Measurements from ENCODE around the gene ATP8B4.
"Not testable (repeated sequence)": the region's sequence is repeated elsewhere in the genome, so short reads cannot be mapped to it uniquely, and the experiment has no call there.

Gene ATP8B4

DNA sequence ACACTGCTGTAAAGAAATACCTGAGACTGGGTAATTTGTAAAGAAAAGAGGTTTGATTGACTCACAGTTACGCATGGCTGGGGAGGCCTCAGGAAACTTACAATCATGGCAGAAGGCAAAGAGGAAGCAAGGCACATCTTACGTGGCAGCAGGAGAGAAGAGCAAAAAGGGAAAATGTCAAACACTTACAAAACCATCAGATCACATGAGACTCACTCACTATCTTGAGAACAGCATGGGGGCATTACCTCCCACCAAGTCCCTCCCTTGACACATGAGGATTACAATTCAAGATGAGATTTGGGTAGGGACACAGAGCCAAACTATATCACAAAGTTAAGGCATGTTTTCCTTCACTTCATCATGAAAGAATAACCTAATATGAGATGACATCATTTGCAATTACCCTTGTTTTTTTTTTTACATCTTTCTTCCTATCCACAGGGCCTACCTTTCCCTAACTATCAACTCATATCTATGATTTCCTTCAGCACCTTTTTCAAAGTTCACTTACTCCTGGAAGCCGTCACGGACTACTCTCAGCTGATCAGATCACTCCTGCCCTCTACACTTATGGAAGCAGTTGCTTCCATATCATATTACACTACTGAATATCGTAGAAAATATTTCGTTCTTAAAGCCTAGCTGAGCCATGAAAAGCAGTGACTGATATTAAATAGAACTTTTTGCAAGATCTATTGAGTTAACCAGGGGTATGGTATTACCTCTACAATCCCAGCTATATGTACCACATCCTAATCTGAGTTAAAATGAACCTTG is 25.5 kb upstream of the ATP8B4 start:
- ATAC-seq, result no peak
- peaks cover 17% of the 10 kb centered on the region for H3K4me1 Mint-ChIP-seq
- H3K27ac Mint-ChIP-seq, result no peak overlapping the region
- no peak overlapping the region for H3K4me3 Mint-ChIP-seq
- no peaks in the 10 kb centered on the region for H3K27me3 Mint-ChIP-seq
- H3K9me3 Mint-ChIP-seq, result peaks cover 4% of the 10 kb centered on the region
- H3K36me3 Mint-ChIP-seq, result no peaks in the 10 kb centered on the region

GRCh38 chr15:50143255-50143860 is 24.3 kb upstream of the ATP8B4 start:
- no peak for ATAC-seq
- no peak overlapping the region for H3K27ac Mint-ChIP-seq
- H3K36me3 Mint-ChIP-seq, result no peaks in the 10 kb centered on the region
- no peaks in the 10 kb centered on the region for H3K27me3 Mint-ChIP-seq
- no peak overlapping the region for H3K4me3 Mint-ChIP-seq
- H3K9me3 Mint-ChIP-seq, result peaks cover 4% of the 10 kb centered on the region
- H3K4me1 Mint-ChIP-seq, result peaks cover 17% of the 10 kb centered on the region

GRCh38 chr15:50141856-50142255 is 22.8 kb upstream of the ATP8B4 start:
- Mint-ChIP-seq H3K9me3 (peaks cover 4% of the 10 kb centered on the region), H3K4me1 (peaks cover 22% of the 10 kb centered on the region), H3K27me3 (no peaks in the 10 kb centered on the region), H3K4me3 (no peak overlapping the region), H3K27ac (no peak overlapping the region), H3K36me3 (no peaks in the 10 kb centered on the region)
- no peak for ATAC-seq

DNA sequence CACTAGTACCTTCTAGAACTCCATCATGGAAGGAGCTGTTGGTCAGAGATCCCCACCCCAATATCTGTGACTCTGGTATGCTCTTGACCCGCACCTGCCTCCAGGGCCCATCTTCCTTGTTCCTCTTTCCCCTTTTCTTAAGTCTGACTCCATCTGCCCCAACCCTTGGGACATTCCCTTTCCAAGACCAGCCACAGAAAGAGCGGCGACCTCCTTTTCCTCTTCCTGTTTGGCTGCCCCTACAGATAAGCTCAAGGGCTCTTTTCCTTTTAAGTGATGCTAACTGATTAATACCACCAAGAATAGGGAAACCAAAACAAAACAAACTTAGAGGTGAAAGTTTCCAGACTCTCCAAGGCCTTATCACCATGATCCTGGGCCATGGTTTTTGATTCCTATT is 21.9 kb upstream of the ATP8B4 start:
- H3K27me3 Mint-ChIP-seq, result no peaks in the 10 kb centered on the region
- no peak for ATAC-seq
- H3K4me1 Mint-ChIP-seq, result peaks cover 29% of the 10 kb centered on the region
- H3K9me3 Mint-ChIP-seq, result peaks cover 4% of the 10 kb centered on the region
- peak overlapping the region; percentile 53 for H3K27ac Mint-ChIP-seq
- H3K36me3 Mint-ChIP-seq, result no peaks in the 10 kb centered on the region
- no peak overlapping the region for H3K4me3 Mint-ChIP-seq

DNA sequence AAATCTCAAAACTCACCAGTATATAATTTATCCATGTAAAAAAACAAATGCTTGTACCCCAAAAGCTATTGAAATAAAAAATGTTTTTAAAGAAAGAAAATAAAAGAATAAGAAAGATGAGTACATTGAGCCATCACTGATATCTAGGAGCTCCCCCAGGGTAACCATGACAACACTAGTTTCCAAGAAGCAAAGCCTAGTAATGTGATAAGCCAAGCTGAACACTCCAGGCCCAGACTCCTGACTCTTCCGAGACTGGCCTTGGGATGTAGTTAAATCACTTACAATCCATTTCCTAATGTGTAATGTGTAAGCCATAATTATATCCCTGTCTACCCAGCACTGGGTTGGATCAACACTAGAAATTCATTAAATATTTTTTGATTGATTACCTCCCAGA is 21.1 kb upstream of the ATP8B4 start:
- Mint-ChIP-seq H3K9me3 (peaks cover 4% of the 10 kb centered on the region), H3K36me3 (no peaks in the 10 kb centered on the region), H3K4me3 (no peak overlapping the region), H3K27me3 (no peaks in the 10 kb centered on the region), H3K27ac (no peak overlapping the region), H3K4me1 (peaks cover 32% of the 10 kb centered on the region)
- ATAC-seq, result no peak

DNA sequence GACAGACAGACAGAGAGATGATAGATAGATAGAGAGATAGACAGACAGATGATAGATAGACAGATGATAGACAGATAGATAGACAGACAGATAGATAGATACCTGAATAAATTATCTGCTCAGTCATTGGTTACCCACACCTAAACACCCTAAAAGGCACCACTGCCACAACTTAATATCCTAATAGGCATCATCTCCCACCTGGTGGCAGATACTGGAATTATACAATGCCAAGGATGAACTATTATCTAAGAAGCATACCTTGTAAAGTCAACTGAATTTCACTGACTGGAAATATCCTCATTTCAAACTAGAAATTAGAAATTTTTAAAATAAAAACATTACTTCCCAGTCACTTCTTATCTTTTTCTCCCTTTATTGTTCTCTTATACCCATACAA is 19.4 kb upstream of the ATP8B4 start:
- H3K36me3 Mint-ChIP-seq, result no peaks in the 10 kb centered on the region
- H3K4me1 Mint-ChIP-seq, result peaks cover 30% of the 10 kb centered on the region
- no peak overlapping the region for H3K27ac Mint-ChIP-seq

DNA sequence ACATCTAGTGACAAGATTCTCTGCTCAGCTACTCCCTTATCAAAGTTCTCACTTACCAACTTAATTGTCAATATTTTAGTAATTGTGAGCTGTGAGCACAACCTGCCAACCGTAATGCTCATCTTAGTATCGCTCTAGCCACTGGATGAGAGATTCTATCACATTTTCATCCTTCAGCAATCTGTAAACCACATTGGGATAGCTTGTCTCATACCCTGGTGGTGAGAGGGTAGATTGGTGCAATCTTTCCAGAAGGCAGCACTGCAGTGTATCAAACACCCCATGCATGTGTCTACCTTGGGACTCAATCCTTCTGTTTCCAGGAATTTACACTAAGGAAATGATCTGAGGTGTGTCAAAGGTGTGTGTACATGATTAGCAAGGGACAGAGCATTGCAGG is 18.9 kb upstream of the ATP8B4 start:
- peaks cover 30% of the 10 kb centered on the region for H3K4me1 Mint-ChIP-seq
- peak overlapping the region; percentile 65 for H3K27ac Mint-ChIP-seq
- ATAC-seq, result no peak
- no peak overlapping the region for H3K4me3 Mint-ChIP-seq
- no peaks in the 10 kb centered on the region for H3K36me3 Mint-ChIP-seq
- H3K27me3 Mint-ChIP-seq, result no peaks in the 10 kb centered on the region
- no peaks in the 10 kb centered on the region for H3K9me3 Mint-ChIP-seq

More for the DNA sequence above, 19.4 kb upstream of the ATP8B4 start:
- Mint-ChIP-seq H3K27me3 (no peaks in the 10 kb centered on the region), H3K9me3 (no peaks in the 10 kb centered on the region), H3K4me3 (no peak overlapping the region)
- ATAC-seq, result no peak

GRCh38 chr15:50137330-50137761 is 18.3 kb upstream of the ATP8B4 start:
- Mint-ChIP-seq H3K36me3 (no peaks in the 10 kb centered on the region), H3K9me3 (no peaks in the 10 kb centered on the region), H3K27ac (peak overlapping the region; percentile 65), H3K4me3 (no peak overlapping the region), H3K27me3 (no peaks in the 10 kb centered on the region), H3K4me1 (peaks cover 30% of the 10 kb centered on the region)
- peak; percentile 42 for ATAC-seq

DNA sequence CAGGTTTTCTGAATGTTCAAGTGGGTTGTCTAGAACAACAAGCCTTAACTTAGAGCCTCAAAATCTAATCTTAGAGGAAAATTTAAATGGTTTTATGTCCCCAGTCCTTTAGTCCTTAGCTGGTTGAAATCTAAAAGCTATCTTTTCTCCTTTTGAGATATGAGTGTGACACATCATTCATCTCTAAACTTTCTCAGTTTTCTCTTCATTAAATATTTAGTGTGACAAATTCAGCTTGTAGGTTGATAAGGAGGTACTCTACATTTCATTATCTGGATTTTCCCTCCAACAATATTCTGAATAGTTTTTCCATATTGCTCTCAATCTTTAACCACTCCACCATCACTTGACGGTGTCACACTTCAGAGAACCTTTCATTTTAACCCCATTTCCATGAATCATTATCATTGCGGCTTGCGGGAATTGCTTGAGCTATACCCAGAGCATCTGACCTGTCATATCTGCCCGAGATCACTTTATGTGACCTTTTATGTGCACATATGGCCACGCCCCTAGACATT is 16.1 kb upstream of the ATP8B4 start:
- Mint-ChIP-seq H3K9me3 (peaks cover 4% of the 10 kb centered on the region), H3K27ac (peak overlapping the region; percentile 91), H3K4me3 (no peak overlapping the region), H3K27me3 (no peaks in the 10 kb centered on the region), H3K36me3 (no peaks in the 10 kb centered on the region), H3K4me1 (peaks cover 30% of the 10 kb centered on the region)
- peak; percentile 83 for ATAC-seq

- ATAC-seq, result peak; percentile 81
- peak overlapping the region; percentile 91 for H3K27ac Mint-ChIP-seq
- H3K9me3 Mint-ChIP-seq, result peaks cover 4% of the 10 kb centered on the region
Observed at GRCh38 chr15:50134524-50135024, 15.5 kb upstream of the ATP8B4 start.

GRCh38 chr15:50132251-50132984 is 13.4 kb upstream of the ATP8B4 start:
- not testable (repeated sequence) for H3K4me3 Mint-ChIP-seq

More at GRCh38 chr15:50134524-50135024, 15.5 kb upstream of the ATP8B4 start:
- Mint-ChIP-seq H3K27me3 (no peaks in the 10 kb centered on the region), H3K4me3 (no peak overlapping the region), H3K4me1 (peaks cover 30% of the 10 kb centered on the region), H3K36me3 (no peaks in the 10 kb centered on the region)

DNA sequence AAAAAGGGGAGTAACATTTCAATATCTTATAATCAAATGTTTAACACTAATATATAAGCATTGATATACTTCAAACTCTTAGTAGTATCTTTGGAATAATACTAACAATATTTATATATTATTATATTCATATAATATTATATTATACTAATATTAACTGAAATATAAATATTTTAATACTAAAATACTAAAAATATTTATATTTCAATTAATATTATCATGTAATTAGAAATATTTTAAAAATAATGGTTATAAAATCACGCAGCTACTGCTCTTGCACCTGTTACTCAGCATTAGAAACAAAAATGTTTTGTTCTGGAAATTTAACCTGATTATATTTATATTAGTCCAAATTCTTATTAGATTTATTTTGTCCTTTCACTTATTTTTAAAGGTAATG is 12.6 kb upstream of the ATP8B4 start:
- peaks cover 4% of the 10 kb centered on the region for H3K9me3 Mint-ChIP-seq
- H3K4me3 Mint-ChIP-seq, result no peak overlapping the region
- H3K27ac Mint-ChIP-seq, result no peak overlapping the region
- no peak for ATAC-seq
- H3K27me3 Mint-ChIP-seq, result no peaks in the 10 kb centered on the region
- H3K4me1 Mint-ChIP-seq, result peaks cover 25% of the 10 kb centered on the region
- H3K36me3 Mint-ChIP-seq, result no peaks in the 10 kb centered on the region

More at GRCh38 chr15:50132251-50132984, 13.4 kb upstream of the ATP8B4 start:
- H3K27ac Mint-ChIP-seq, ATAC-seq, H3K9me3 Mint-ChIP-seq, H3K27me3 Mint-ChIP-seq, H3K36me3 Mint-ChIP-seq: not testable (repeated sequence)
- H3K4me1 Mint-ChIP-seq, result peaks cover 26% of the 10 kb centered on the region

DNA sequence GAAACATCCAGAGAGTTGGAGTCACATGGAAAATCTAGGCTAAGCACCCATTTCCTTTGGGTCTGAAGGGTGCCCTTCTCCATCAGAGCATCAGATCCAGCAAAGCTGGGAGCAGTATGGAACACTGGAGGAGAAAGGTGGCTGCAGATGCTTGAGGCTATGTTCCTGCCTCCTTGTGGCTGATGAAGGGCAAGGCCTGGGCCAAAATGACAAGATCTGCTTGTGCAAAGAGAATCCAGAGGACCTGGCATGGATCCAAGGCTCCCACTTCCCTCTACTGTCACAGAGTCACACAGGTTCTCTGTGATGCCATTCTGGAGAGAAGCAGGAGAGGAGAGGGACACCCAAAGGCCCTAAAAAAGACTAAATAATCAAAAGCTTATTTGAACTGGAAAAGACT is 9.2 kb upstream of the ATP8B4 start:
- no peaks in the 10 kb centered on the region for H3K4me1 Mint-ChIP-seq
- no peak overlapping the region for H3K4me3 Mint-ChIP-seq
- no peaks in the 10 kb centered on the region for H3K27me3 Mint-ChIP-seq
- H3K36me3 Mint-ChIP-seq, result no peaks in the 10 kb centered on the region
- H3K9me3 Mint-ChIP-seq, result peaks cover 8% of the 10 kb centered on the region
- no peak for ATAC-seq
- H3K27ac Mint-ChIP-seq, result no peak overlapping the region

- no peak for ATAC-seq
Observed at GRCh38 chr15:50127255-50127777, 8.3 kb upstream of the ATP8B4 start.

GRCh38 chr15:50126072-50126471 is 7.0 kb upstream of the ATP8B4 start:
- Mint-ChIP-seq H3K4me1 (no peaks in the 10 kb centered on the region), H3K4me3 (no peak overlapping the region), H3K27ac (no peak overlapping the region), H3K9me3 (peaks cover 8% of the 10 kb centered on the region), H3K36me3 (no peaks in the 10 kb centered on the region), H3K27me3 (no peaks in the 10 kb centered on the region)
- no peak for ATAC-seq

More at GRCh38 chr15:50127255-50127777, 8.3 kb upstream of the ATP8B4 start:
- peaks cover 8% of the 10 kb centered on the region for H3K9me3 Mint-ChIP-seq
- H3K4me1 Mint-ChIP-seq, result no peaks in the 10 kb centered on the region
- H3K4me3 Mint-ChIP-seq, result no peak overlapping the region
- no peak overlapping the region for H3K27ac Mint-ChIP-seq
- H3K27me3 Mint-ChIP-seq, result no peaks in the 10 kb centered on the region
- H3K36me3 Mint-ChIP-seq, result no peaks in the 10 kb centered on the region

All from stimulated activated memory B cell treated with anti-CD40 and anti-IgM and Interleukin-4, amounts not matched to agents 10 μg/mL and 1 μg/mL and 100 μg/mL, for 72 hours (primary cell).